ENCODE measurements around the gene CROT. TPM values are rescaled to one million over a fixed set of nuclear protein-coding genes. Genes with fewer than 3 reads are reported as not detected.

The CROT gene
- total RNA-seq, 1 donor from 2014 or later = 18.1 TPM

DNA sequence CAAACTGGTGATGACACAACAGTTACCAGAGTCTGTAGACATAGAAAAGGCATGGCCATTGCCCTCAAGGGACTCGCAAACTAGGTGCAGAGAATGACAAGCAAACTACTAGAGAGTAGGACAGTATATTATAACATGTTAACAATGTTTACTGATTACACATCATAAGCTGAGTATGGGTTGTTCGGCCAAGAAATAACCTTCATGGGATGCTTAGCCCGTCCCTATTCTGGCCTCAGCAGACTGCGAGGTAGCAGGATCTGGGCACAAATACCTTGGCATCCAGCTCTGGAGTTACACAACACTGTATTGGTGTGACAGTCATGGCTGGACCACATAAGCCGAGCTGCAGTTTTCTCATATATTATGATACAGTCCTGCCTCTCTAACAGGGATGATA lies 78.6 kb downstream of the CROT start:
- H3K4me1 Mint-ChIP-seq (ENCODE audit: low read depth) = no peaks in the 10 kb centered on the region
- no peak overlapping the region for H3K4me3 Mint-ChIP-seq (ENCODE audit: low read depth)
- DNase-seq (ENCODE audit: low spot score, unreplicated experiment) = no peak
- no peaks in the 10 kb centered on the region for H3K36me3 Mint-ChIP-seq (ENCODE audit: insufficient read depth)
- no peak overlapping the region for H3K27ac Mint-ChIP-seq
- no peaks in the 10 kb centered on the region for H3K9me3 Mint-ChIP-seq (ENCODE audit: low read depth)
- H3K27me3 Mint-ChIP-seq = no peaks in the 10 kb centered on the region
- TF ChIP-seq CTCF (IDR thresholded peaks at IDR 0.05; ENCODE audit: unreplicated experiment) = no peak

DNA sequence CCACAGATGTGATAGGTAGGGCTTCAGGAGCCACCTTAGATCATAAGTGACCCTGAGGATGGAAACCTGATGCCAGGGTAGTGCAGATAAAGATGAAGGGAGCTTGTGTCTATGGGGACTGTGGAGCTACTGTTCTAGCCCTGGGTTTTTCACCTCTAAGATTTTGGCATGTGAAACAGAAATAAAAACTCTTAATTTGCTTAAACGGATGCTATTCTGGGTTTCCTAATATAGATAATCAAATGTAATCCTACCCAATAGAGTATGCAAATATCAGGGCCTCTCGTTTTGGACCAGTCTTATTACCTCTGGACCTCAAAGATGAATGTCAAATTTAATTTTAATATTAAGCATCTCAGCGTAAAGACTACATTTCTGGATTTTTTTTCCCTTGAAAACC lies 80.7 kb downstream of the CROT start:
- Mint-ChIP-seq H3K27me3 (no peaks in the 10 kb centered on the region), H3K4me1 (ENCODE audit: low read depth) (no peaks in the 10 kb centered on the region), H3K27ac (no peak overlapping the region), H3K9me3 (ENCODE audit: low read depth) (no peaks in the 10 kb centered on the region), H3K36me3 (ENCODE audit: insufficient read depth) (no peaks in the 10 kb centered on the region), H3K4me3 (ENCODE audit: low read depth) (no peak overlapping the region)
- TF ChIP-seq CTCF (IDR thresholded peaks at IDR 0.05; ENCODE audit: unreplicated experiment) = no peak
- no peak for DNase-seq (ENCODE audit: low spot score, unreplicated experiment)

- Mint-ChIP-seq H3K4me1 (ENCODE audit: low read depth) (no peaks in the 10 kb centered on the region), H3K27ac (no peak overlapping the region), H3K36me3 (ENCODE audit: insufficient read depth) (no peaks in the 10 kb centered on the region), H3K9me3 (ENCODE audit: low read depth) (no peaks in the 10 kb centered on the region), H3K27me3 (no peaks in the 10 kb centered on the region), H3K4me3 (ENCODE audit: low read depth) (no peak overlapping the region)
- TF ChIP-seq CTCF (IDR thresholded peaks at IDR 0.05; ENCODE audit: unreplicated experiment) = no peak
- DNase-seq (ENCODE audit: low spot score, unreplicated experiment) = no peak
Observed at GRCh38 chr7:87427288-87427687, 81.8 kb downstream of the CROT start.

DNA sequence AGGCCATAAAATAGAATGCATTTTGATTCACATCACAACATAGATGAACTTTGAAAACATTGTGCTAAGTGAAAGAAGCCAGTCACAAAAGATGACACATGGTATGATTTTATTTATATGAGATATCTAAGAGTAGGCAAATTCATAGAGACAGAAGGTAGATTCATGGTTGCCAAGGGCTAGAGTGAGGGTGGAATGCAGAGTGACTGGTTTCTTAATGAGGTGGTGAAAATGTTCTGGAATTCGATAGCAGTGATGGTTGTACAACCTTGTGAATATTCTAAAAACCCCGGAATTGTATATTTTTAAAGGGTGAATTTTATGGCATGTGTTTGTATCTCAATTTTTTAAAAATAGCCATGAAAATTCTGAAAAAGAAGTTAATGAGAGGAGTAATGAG lies 87.1 kb downstream of the CROT start:
- no peak for DNase-seq (ENCODE audit: low spot score, unreplicated experiment)
- Mint-ChIP-seq H3K4me1 (ENCODE audit: low read depth) (no peaks in the 10 kb centered on the region), H3K4me3 (ENCODE audit: low read depth) (no peak overlapping the region), H3K36me3 (ENCODE audit: insufficient read depth) (no peaks in the 10 kb centered on the region), H3K27me3 (no peaks in the 10 kb centered on the region), H3K9me3 (ENCODE audit: low read depth) (no peaks in the 10 kb centered on the region), H3K27ac (no peak overlapping the region)
- no peak for TF ChIP-seq CTCF (IDR thresholded peaks at IDR 0.05; ENCODE audit: unreplicated experiment)

DNA sequence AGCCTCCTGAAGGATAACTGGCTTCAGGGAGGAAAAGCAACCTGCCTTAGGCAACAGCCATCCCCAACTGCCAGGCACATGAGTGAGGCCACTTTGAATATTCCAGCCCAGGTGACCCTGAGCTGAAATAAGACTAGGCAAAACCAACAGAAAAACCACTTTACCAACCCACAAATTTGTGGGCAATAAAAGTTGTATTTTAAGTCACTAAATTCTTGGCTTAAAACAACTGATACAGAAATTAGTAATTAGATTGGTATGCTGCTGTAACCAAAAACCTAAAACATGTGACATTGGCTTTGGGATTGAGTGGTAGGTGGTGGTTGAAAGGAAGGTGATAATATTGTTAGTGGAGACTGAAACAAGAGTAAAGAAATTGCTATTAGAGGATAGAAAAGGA lies 90.1 kb downstream of the CROT start:
- no peaks in the 10 kb centered on the region for H3K27me3 Mint-ChIP-seq
- no peaks in the 10 kb centered on the region for H3K36me3 Mint-ChIP-seq (ENCODE audit: insufficient read depth)
- H3K27ac Mint-ChIP-seq = no peak overlapping the region

More for the DNA sequence above, 90.1 kb downstream of the CROT start:
- H3K4me3 Mint-ChIP-seq (ENCODE audit: low read depth) = no peak overlapping the region
- no peaks in the 10 kb centered on the region for H3K9me3 Mint-ChIP-seq (ENCODE audit: low read depth)
- H3K4me1 Mint-ChIP-seq (ENCODE audit: low read depth) = peaks cover 3% of the 10 kb centered on the region
- DNase-seq (ENCODE audit: low spot score, unreplicated experiment) = no peak
- TF ChIP-seq CTCF (IDR thresholded peaks at IDR 0.05; ENCODE audit: unreplicated experiment) = no peak

Measured in progenitor cell of endocrine pancreas (in vitro differentiated cells).